Osteocyte (in vitro differentiated cells): Measurements from ENCODE around the gene MPPED1. TPM values are rescaled to one million over a fixed set of nuclear protein-coding genes. Genes with fewer than 3 reads are reported as not detected.

Experiments used
- DNase-seq: peaks from one replicate; pipeline ENCODE4 v3.0.0; 2021; ENCODE audit warnings: mixed read lengths; ENCODE audit not compliant: unreplicated experiment; ENCODE audit errors: extremely low spot score
- H3K27ac Mint-ChIP-seq: one replicate; pipeline ENCODE4 v1.8.0; 2021; ENCODE audit warnings: mild to moderate bottlenecking, mixed read lengths; ENCODE audit not compliant: unreplicated experiment
- H3K27me3 Mint-ChIP-seq: one replicate; pipeline ENCODE4 v1.8.0; 2021; ENCODE audit warnings: mixed read lengths; ENCODE audit not compliant: unreplicated experiment
- H3K36me3 Mint-ChIP-seq: one replicate; pipeline ENCODE4 v1.8.0; 2021; ENCODE audit warnings: mixed read lengths; ENCODE audit not compliant: unreplicated experiment
- H3K4me1 Mint-ChIP-seq: one replicate; pipeline ENCODE4 v1.8.0; 2021; ENCODE audit warnings: mixed read lengths; ENCODE audit not compliant: unreplicated experiment
- H3K4me3 Mint-ChIP-seq: one replicate; pipeline ENCODE4 v1.8.0; 2021; ENCODE audit warnings: mild to moderate bottlenecking, moderate library complexity, mixed read lengths; ENCODE audit not compliant: unreplicated experiment
- H3K9me3 Mint-ChIP-seq: one replicate; pipeline ENCODE4 v1.8.0; 2021; ENCODE audit warnings: mixed read lengths; ENCODE audit not compliant: unreplicated experiment
- CTCF ChIP-seq: fragments of 200-600 bp; sonication (generic); IDR thresholded peaks from 2 replicates; pipeline ENCODE4 v1.5.0; 2021; ENCODE audit warnings: antibody characterized with exemption, mild to moderate bottlenecking, moderate library complexity
- total RNA-seq: library from RNA; stranded (reverse); gene quantifications from 2 replicates; pipeline ENCODE4 v1.2.1, GENCODE V29; 2021

MPPED1 gene
- total RNA-seq, 1 donor from 2014 or later = not detected

- H3K4me1 Mint-ChIP-seq = no peaks in the 10 kb centered on the region
- no peak for TF ChIP-seq CTCF
- H3K9me3 Mint-ChIP-seq = peaks cover 7% of the 10 kb centered on the region
- no peaks in the 10 kb centered on the region for H3K36me3 Mint-ChIP-seq
- H3K27me3 Mint-ChIP-seq = no peaks in the 10 kb centered on the region
- DNase-seq = no peak
- H3K4me3 Mint-ChIP-seq = no peak overlapping the region
- H3K27ac Mint-ChIP-seq = no peak overlapping the region
Measured at GRCh38 chr22:43465291-43466015, 53.6 kb downstream of the MPPED1 start.

GRCh38 chr22:43466710-43467109, 54.9 kb downstream of the MPPED1 start:
- Mint-ChIP-seq H3K27me3 (no peaks in the 10 kb centered on the region), H3K4me1 (no peaks in the 10 kb centered on the region), H3K9me3 (peaks cover 7% of the 10 kb centered on the region), H3K27ac (no peak overlapping the region), H3K4me3 (no peak overlapping the region), H3K36me3 (no peaks in the 10 kb centered on the region)
- TF ChIP-seq CTCF = no peak
- DNase-seq = no peak

- Mint-ChIP-seq H3K4me3 (no peak overlapping the region), H3K4me1 (no peaks in the 10 kb centered on the region), H3K9me3 (peaks cover 7% of the 10 kb centered on the region), H3K27ac (no peak overlapping the region), H3K36me3 (no peaks in the 10 kb centered on the region), H3K27me3 (no peaks in the 10 kb centered on the region)
- no peak for TF ChIP-seq CTCF
- DNase-seq = no peak
Measured at GRCh38 chr22:43467216-43467940, 55.6 kb downstream of the MPPED1 start.

GRCh38 chr22:43470253-43470652, 58.4 kb downstream of the MPPED1 start:
- no peaks in the 10 kb centered on the region for H3K9me3 Mint-ChIP-seq
- no peaks in the 10 kb centered on the region for H3K27me3 Mint-ChIP-seq
- no peak for DNase-seq
- H3K4me1 Mint-ChIP-seq = no peaks in the 10 kb centered on the region
- no peak overlapping the region for H3K4me3 Mint-ChIP-seq
- no peak for TF ChIP-seq CTCF
- no peaks in the 10 kb centered on the region for H3K36me3 Mint-ChIP-seq
- H3K27ac Mint-ChIP-seq = no peak overlapping the region

GRCh38 chr22:43470941-43471585, 59.2 kb downstream of the MPPED1 start:
- Mint-ChIP-seq H3K36me3 (no peaks in the 10 kb centered on the region), H3K4me1 (no peaks in the 10 kb centered on the region), H3K27ac (no peak overlapping the region), H3K9me3 (no peaks in the 10 kb centered on the region), H3K27me3 (no peaks in the 10 kb centered on the region), H3K4me3 (no peak overlapping the region)
- TF ChIP-seq CTCF = no peak
- no peak for DNase-seq
